ENCODE data around the gene FILIP1L.

GRCh38 chr3:99854756-99855298 is 259.5 kb downstream of the FILIP1L start:
- no peak for TF ChIP-seq CTCF (IDR thresholded peaks at IDR 0.05)
- no peak for TF ChIP-seq POLR2A (IDR thresholded peaks at IDR 0.05)

Measured in adrenal gland (tissue), 5 donors.